Inferior parietal cortex (tissue), 1 donor: ENCODE results near the gene TCP1.
A peak's percentile ranks its signal among the peaks of the same experiment; 100 is the strongest.
"Not testable (repeated sequence)": the region's sequence is repeated elsewhere in the genome, so short reads cannot be mapped to it uniquely, and the experiment has no call there.

Source experiments
- DNase-seq: peaks from one replicate; pipeline ENCODE4 v3.0.0-alpha.2; 2016; ENCODE audit errors: extremely low spot score

The TCP1 gene

DNA sequence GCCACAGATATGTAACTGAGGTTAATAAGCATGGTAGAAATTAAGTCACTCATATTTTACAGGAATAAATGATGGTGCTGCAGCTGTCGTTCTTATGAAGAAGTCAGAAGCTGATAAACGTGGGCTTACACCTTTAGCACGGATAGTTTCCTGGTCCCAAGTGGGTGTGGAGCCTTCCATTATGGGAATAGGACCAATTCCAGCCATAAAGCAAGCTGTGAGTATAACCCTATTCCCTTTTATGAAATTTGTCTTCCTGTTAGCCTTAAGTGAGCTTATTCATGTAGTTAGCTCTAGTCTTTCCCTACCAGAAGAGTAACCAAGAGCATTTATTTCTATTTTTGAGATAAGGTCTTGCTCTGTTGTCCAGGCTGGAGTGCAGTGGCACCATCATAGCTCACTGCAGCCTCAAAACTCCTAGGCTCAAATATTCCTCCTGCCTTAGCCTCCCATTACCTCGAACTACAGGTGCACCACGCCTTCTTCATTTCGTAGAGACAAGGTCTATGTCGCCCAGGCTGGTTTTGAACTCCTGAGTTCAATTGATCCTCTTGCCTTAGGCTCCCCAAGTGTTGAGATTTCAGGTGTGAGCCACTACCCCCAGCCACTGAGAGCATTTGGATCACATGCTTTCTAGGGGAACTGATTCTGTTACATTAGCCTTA lies 12.0 kb downstream of the TCP1 start:
- no peak for DNase-seq

DNA sequence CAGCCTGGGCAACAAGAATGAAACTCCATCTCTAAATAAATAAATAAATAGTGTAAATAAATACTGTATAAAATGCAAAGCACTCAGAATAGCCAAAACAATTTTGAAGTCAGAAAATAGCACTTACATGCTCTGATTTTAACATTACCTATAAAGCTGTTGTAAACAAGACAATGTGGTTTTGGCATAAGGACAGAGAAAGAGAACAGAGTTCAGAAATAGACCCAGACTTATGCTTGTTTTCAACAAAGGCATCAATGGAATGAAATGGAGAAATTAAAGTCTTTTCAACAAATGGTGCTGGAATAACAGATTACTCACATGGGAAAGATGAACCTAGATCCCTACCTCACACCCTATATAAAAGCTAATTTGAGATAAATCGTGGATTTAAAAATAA lies 17.2 kb downstream of the TCP1 start:
- DNase-seq: no peak

DNA sequence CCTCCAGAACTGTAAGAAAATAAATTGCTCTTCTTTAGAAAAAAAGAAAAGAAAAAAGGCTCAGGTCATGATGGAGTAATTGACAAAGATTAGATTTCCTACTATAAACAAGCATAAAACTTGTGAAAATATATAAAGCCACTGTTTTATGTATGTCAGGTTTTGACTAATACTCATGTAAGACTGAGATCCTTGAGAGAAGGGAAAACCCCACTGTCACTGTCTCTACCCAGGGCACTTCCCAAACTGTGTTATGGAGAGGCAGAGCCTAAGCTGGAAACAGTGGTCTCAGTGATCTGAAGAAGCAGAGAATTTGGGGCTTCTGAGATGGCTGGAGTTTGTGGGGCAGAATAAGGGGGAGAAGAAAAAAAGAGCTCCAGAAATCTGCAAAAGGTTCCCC lies 19.9 kb downstream of the TCP1 start:
- DNase-seq: no peak

DNA sequence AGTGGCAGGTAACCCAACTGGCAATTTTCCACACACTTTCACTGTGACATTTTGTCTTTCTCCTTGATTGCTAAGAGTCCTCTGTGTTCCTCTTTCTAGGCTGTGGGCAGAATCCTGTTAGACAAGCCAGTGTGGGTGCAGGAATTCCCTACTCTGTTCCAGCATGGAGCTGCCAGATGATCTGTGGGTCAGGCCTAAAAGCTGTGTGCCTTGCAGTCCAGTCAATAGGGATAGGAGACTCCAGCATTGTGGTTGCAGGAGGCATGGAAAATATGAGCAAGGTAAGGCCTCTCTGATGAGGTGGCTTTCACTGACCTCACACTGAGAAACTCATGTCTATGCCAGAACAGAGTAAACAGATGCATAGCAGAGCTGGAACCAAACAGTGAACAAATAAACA lies 22.5 kb downstream of the TCP1 start:
- DNase-seq: no peak

DNA sequence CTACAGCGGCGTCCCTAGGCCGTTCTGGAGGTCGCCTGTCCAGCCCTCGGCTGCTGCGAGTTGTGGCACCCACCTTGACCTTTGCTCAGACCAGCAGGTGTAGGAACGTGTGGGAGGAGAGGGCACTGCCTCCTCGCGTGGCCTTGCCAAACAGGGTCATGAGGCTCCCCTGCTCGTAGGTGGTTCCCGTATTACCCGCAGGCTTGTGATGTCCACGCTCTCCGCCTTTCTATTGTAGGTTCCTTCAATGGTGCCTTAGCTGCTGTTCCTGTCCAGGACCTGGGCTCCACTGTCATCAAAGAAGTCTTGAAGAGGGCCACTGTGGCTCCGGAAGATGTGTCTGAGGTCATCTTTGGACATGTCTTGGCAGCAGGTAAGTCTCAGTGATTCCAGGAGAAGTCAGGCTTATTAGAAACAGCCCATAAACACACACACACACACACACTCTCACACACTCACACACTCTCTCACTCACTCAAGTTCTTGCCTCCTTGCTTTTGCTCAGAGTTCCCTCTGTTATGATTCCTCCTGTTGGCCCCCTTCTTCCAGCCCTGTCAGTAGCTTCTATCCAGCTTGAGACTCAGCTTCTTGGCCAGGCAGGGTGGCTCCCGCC lies 26.6 kb downstream of the TCP1 start:
- DNase-seq: no peak

DNA sequence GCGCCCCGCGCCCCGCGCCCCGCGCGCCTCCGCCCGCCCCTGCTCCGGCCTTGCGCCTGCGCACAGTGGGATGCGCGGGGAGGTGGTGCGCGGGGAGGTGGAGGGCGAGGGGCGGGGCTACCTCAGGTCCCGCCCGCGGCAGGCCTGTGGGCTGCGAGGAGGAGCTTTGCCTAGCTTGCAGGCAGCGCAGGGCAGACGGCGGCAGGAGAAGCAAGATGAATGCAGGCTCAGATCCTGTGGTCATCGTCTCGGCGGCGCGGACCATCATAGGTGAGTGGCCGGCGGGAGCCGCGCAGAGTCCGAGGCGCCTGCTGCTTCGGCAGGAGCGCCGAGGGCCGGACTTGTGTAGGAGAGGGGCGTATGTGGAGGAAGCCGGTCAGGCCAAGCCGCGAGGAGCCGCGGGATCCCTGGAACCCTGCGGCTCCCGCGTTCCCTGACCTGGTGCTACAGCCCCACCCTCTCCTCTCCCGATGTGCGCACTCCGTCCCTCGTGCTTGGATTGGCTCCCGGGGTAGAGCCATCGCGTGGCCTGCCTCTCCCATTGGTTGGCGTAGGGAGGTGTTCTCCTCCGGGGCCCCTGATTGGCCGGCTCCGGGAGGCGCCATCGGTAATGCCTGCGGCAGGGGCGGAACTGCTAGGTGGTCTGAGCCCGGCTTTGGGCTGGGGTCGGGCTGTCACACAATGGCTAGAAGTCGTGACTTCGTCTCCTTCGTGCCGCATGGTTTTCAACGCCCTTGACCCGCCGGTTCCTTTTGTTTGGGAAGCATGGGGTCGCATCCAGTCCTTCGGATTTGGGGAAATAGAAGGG lies 27.3 kb downstream of the TCP1 start, which contains the start of gene ACAT2:
Gene ACAT2, plus strand, starts transcription at position 173 of the 808 bp plus-strand sequence. Its CDS starts 43 bp downstream, at position 216.
- DNase-seq: peak; percentile 98

DNA sequence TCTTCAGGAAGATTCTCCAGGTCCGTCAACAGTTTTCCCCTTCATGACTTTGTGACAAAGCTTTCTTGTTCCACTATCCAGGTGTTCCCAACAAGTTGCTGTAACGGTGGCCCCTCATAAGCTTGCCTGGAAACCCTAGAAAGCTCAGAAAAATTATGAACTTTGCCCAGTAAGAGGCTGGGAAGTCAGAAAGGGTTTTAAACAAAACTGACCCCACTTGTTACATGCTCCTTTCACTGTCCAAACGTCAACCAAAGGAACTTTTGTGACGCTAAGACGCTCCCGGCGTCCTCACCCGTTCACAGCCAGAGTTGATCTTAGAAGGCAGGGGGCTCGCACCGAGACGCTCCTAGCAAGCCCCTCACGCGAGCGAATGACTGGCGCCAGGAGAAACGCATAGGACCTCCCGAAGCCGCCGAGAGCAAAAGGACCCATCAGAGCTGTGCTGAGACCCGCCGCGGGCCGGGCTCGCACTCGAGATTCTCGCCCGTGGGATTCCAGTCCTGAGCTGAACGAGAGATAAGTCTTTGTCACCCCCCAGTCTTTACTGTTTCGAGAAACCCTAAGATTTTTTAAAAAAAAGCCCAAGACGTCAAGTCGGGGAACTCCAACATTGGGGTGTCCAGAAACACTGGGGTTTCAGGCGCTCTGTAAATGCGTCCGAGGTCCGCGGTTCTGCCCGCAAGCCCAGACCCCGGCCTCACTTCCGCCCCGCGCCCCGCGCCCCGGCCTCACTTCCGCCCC lies 28.1 kb downstream of the TCP1 start:
- no peak for DNase-seq

DNA sequence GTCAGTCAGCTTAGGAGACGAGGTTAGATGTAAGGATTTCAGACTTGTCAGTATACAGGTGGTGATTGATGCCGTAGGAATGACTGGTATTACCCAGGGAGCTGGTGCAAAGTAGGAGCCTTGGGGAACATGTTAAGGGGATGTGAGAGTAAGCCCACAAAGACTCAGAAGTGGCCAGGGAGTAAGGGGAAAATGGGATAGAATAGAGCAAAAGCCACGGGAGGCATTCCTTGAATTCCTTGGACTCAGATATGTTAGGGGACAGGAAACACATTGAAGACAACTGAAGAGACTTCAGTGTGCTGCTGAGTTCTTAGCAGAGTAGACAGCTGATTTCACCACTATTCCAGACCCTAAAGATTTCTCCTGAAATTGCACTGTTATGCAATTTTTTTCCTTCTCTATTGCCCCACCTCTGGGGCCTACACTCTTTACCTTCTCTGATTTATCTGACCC lies 28.8 kb downstream of the TCP1 start:
- no peak for DNase-seq

DNA sequence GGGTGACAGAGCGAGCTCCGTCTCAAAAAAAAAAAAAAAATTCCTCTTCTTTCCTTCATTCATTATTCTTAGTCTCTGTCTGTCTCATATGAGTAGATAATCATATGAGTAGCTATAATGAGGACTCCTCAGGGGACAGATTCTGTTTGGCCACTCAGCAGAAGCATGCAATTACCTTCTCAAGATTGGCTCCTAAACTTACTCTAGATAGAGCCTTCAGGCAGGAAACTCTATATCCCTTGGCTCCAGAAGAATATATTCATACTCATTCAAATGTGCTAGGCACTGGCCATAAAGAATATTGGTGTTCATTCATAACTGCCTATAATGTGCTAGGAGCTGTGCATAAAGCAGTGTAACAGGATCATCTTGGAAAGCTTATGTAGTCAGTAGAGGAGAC lies 29.8 kb downstream of the TCP1 start:
- no peak for DNase-seq

DNA sequence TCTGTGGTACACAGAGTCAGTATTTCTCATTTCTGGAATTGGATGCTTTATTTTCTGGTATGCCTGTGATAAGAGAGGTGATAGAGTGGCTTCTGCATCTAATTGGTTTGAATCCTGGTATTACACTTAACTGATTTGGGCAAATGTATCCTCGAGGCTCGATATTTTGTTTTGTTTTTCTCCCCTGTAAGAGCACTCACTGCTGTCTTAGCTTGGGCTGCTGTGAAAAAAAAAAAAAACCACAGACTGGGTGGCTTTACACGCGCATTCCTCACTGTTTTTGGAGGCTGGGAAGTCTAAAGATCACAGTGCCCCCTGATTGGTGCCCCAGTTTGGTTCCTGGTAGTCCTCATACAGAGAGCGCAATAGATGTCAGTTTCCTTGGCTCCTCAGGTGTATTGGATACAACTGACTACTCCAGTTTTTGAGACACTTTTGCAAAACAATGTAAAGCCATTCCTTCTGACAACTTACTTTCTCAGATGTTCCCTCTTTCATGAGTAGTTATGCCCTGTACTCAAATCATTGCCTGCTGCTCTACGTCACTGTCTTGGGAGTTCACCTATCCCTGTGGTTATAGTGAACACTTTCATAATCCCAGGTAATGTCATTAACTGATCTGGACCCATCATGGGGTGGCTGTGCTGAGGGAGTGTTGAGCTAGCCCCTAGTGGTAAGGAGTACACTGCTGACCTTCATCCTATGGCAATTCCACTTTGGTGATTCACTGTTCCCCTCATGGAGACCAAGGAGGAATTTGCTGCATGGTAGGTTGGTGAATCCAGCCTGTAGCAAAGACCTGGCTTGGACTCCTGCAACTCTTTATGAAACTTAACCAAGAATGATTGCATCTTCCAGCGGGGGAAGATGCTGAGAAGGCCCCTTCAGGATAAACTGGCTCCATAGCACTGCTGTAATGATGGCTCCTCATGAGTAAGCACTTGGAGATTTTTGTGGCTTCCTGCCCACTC lies 31.1 kb downstream of the TCP1 start:
- DNase-seq: no peak

DNA sequence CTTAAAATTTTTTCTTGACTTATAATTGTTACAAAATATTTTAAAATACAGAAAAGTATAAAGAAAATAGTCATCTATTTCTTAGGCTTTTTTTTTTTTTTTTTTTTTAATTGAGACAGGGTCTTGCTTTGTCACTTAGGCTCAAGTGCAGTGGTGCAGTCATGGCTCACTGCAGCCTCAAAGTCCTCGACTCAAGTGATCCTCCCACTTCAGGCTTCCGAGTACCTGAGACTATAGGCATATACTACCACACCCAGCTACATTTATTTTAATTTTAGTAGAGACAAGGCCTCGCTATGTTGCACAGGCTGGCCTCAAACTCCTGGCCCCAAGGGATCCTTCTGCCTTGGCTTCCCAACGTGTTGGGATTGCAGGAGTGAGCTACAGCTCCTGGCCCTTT lies 32.9 kb downstream of the TCP1 start:
- no peak for DNase-seq

DNA sequence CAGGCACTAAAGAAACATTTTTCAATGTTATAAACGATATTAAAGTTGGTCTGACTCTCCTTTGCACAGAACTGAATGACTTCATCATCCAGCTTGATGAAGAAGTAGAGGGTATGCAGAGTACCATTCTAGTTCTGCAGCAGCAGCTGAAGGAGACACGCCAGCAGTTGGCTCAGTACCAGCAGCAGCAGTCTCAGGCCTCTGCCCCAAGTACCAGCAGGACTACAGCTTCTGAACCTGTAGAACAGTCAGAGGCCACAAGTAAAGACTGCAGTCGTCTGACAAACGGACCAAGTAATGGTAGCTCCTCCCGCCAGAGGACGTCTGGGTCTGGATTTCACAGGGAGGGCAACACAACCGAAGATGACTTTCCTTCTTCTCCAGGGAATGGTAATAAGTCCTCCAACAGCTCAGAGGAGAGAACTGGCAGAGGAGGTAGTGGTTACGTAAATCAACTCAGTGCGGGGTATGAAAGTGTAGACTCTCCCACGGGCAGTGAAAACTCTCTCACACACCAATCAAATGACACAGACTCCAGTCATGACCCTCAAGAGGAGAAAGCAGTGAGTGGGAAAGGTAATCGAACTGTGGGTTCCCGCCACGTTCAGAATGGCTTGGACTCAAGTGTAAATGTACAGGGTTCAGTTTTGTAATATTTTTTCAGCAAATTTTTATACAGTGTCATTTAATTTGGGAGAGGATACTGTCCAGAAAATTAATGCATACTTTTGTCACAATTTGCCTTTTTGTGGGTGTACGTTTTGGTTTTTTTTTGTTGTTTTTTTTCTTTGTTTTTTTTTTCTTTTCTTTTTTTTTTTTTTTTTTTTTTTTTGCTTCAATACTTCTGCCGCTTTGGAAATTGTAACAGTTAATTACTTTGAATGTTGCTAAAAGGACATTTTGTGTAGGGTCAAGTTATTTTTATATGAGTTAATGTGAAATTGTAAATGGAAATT lies 34.2 kb downstream of the TCP1 start:
- no peak for DNase-seq

DNA sequence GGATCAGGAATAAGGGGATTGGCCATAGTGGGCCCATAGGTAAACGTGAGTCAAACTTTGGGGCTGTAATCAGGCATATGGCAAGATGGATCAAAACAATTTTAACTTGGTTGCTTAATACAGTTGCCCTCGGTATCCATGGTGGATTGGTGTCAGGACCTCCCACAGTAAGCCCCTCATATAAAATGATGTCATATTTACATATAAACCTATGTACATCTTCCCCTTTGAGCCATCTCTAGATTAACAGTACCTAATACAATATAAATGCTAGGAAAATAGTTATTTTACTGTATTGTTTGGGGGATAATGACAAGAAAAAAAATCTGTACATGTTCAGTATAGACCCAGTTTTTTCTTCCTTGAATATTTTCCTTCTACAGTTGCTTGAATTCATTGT lies 35.0 kb downstream of the TCP1 start:
- DNase-seq: no peak

DNA sequence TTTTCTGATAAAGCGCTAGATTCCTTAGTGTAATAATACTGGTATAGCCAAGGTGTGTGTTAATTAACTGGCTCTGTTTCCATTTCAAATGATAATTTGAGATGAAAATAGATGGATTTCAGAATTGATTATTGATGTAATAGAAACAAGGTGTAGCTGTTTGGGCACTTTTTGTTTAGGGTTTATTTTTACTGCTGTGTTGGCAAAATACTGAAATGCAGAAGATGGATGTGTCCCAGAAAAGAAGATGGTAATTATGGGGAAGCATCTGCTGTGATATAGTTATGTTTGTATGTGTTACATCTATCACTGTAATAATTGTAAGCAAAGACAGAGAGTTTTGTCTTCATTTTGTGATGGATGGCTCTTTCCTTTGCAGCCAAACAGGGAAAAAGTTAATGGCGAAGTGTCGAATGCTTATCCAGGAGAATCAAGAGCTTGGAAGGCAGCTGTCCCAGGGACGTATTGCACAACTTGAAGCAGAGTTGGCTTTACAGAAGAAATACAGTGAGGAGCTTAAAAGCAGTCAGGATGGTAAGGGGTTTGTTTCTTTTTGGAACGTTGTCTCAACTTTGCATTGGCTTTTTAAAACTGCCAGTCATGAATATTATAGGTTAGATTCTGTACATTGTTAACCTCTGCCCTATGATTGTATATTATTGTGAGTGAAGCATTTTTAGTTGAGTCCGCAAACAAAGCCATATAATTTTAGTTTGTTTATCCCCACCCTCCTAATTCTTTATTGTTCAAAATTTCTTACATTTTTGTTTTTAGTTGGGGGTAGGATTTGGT lies 36.1 kb downstream of the TCP1 start:
- DNase-seq: no peak

DNA sequence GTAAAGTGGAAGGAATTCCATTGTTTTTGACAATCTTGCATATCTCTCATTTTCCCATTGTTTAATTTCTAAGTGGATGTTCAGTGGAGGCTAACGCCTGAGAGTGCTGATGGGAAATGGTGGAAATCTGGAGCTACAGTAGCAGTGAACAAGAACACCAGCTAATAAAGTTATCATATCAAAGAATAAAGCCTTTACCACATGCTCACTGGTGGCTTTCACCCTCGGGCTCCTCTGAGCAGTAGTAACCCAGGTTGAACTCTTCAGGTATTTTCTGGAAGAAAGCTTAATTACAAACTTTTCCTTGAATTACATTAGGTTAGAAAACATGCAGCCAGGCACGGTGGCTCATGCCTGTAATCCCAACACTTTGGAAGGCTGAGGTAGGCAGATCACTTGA lies 38.0 kb downstream of the TCP1 start:
- no peak for DNase-seq

DNA sequence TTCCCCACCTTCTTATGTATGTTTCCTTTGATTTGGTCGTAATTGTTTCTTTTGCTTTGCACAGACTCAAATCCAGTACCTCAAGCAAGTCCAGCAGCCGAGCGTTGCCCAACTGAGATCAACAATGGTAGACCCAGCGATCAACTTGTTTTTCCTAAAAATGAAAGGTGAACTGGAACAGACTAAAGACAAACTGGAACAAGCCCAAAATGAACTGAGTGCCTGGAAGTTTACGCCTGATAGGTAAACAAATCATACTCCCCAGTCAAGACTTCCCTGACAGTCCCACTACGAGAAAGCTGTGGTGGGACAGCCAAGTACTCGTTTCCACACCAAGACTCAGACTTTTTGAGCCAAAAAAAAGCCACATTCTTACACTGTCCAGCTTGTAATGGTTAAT lies 41.3 kb downstream of the TCP1 start:
- DNase-seq: not testable (repeated sequence)

DNA sequence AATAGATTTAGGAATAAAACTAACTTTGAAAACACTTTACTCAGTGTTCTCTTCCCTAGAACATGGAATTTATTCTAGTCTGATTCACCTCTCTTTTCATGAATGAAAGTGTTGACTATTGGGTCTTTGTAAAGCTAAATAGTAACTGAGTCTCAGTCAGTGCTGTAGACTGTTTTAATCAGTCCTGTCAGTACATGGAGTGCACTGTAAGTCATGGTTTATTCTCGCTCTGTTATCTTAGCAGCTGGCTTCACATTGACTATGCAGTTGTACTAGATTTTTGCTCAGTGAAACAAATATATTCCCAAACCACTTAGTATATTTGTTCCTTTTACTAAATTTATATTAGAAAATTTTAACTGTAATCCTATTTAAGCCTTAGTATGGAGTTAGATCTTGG lies 42.6 kb downstream of the TCP1 start:
- no peak for DNase-seq

DNA sequence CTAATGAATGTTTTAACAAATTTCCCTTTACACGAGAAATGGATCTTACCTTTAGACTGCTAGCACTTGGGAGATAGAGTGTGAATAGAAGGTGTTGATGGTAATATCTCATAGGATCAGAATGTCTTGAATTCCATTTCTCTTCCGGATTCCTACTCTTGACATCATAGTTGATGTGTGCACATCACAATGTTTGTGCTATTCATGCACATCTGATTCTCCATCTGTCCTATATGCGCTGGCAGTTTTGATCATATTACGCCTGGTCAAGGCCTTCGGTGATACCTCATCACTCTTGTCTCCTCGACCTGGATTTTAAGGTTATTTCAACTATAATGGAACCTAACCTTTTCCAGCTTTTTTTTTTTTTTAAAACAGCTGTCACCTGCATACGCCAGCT lies 44.3 kb downstream of the TCP1 start:
- no peak for DNase-seq

DNA sequence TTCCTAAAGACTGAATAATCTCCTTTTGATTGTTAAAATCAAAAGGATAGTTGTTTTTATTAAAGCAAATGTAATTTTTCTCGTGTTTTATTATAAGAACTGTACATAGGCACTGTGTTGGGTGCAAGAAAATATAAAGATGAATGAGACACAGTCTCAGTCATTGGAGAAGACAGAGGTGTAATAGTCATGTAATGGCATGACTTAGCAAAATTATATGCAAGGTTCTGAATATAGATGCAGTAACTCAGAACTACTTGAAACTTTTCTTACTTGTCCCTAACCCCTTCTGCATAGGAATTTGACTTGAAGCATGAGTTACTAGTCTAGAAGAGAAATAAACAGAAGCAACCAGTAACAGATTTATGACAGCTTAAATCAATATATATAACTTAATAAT lies 47.2 kb downstream of the TCP1 start:
- DNase-seq: no peak
